Hepatocyte (in vitro differentiated cells): Measurements from ENCODE around the gene LECT2.

Experiments used
- CTCF ChIP-seq: fragments of 200-600 bp; sonication (generic); IDR thresholded peaks from 2 replicates; pipeline ENCODE4 v1.5.1; 2016; ENCODE audit warnings: antibody characterized with exemption, mild to moderate bottlenecking; ENCODE audit not compliant: poor library complexity
- EZH2phosphoT487 ChIP-seq: fragments of 200-600 bp; sonication (generic); IDR thresholded peaks from one replicate; pipeline ENCODE4 v1.6.1; 2018; ENCODE audit warnings: antibody characterized with exemption, mild to moderate bottlenecking, low read depth, moderate library complexity; ENCODE audit not compliant: unreplicated experiment, severe bottlenecking

DNA sequence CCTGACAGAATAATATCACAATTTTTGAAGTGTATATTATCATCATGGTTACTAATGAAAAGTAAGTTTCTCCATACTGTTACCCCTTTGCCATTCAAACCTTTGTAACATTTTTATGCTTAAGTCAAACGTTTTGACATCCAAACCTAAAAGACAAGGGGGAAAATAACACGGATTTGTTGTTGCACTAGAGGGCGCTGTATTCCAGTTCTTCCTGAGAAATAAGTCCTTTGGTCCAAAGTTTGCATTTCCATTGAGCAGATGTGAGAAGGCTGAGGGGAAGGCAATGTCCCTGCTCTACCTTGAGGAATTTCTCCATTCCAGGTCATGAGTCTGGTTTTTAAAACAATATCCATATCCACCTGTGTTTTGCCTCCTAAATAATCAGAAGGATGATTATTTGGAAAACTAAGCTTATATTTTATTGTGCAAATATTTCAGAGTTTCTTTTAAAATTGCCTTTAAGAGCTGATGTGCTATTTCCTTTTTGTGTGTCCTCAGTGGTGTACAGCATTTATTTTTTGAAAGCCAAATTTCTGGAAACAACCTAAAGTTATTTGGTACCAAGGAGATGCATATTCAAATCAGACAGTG, 9.7 kb downstream of the LECT2 start:
- peak; percentile 86 for TF ChIP-seq CTCF
- no peak for TF ChIP-seq EZH2phosphoT487
